ENCODE results near the gene TEX11.
"Not testable (repeated sequence)": the region's sequence is repeated elsewhere in the genome, so short reads cannot be mapped to it uniquely, and the experiment has no call there.

Gene TEX11

GRCh38 chrX:70908541-70908940 lies at the start of gene TEX11:
TEX11 (minus strand) TSS chrX:70908711; CDS start chrX:70907789, 922 bp downstream.
- no peak for DNase-seq (ENCODE audit: low read depth)

GRCh38 chrX:70954871-70955270 lies 46.4 kb upstream of the TEX11 start:
- DNase-seq (ENCODE audit: low read depth) = no peak

- no peak for DNase-seq (ENCODE audit: low read depth)
Observed at GRCh38 chrX:70924294-70924911, 15.9 kb upstream of the TEX11 start.

GRCh38 chrX:70922774-70923473 lies 14.4 kb upstream of the TEX11 start:
- no peak for DNase-seq (ENCODE audit: low read depth)

GRCh38 chrX:70921709-70922352 lies 13.3 kb upstream of the TEX11 start:
- no peak for DNase-seq (ENCODE audit: low read depth)

- DNase-seq (ENCODE audit: low read depth) = no peak
Observed at GRCh38 chrX:70916754-70917153, 8.2 kb upstream of the TEX11 start.

GRCh38 chrX:70907900-70908299 lies 611 bp downstream of the TEX11 start:
- DNase-seq (ENCODE audit: low read depth) = no peak

- no peak for DNase-seq (ENCODE audit: low read depth)
Observed at GRCh38 chrX:70901465-70901864, 7.0 kb downstream of the TEX11 start.

GRCh38 chrX:70890441-70890840 lies 18.1 kb downstream of the TEX11 start:
- DNase-seq (ENCODE audit: low read depth) = not testable (repeated sequence)

- DNase-seq (ENCODE audit: low read depth) = no peak
Observed at GRCh38 chrX:70878902-70879301, 29.6 kb downstream of the TEX11 start.

GRCh38 chrX:70852294-70852693 lies 56.2 kb downstream of the TEX11 start:
- DNase-seq (ENCODE audit: low read depth) = no peak

GRCh38 chrX:70844081-70844480 lies 64.4 kb downstream of the TEX11 start:
- not testable (repeated sequence) for DNase-seq (ENCODE audit: low read depth)

- DNase-seq (ENCODE audit: low read depth) = not testable (repeated sequence)
Observed at GRCh38 chrX:70843620-70844019, 64.9 kb downstream of the TEX11 start.

GRCh38 chrX:70834589-70834988 lies 73.9 kb downstream of the TEX11 start:
- no peak for DNase-seq (ENCODE audit: low read depth)

- no peak for DNase-seq (ENCODE audit: low read depth)
Observed at GRCh38 chrX:70826715-70827114, 81.8 kb downstream of the TEX11 start.

- no peak for DNase-seq (ENCODE audit: low read depth)
Observed at GRCh38 chrX:70825366-70825765, 83.1 kb downstream of the TEX11 start.

GRCh38 chrX:70808942-70809940 lies 99.3 kb downstream of the TEX11 start:
- DNase-seq (ENCODE audit: low read depth) = no peak

GRCh38 chrX:70806081-70806480 lies 102.4 kb downstream of the TEX11 start:
- no peak for DNase-seq (ENCODE audit: low read depth)

GRCh38 chrX:70796742-70797141 lies 111.8 kb downstream of the TEX11 start:
- not testable (repeated sequence) for DNase-seq (ENCODE audit: low read depth)

GRCh38 chrX:70774223-70774622 lies 134.3 kb downstream of the TEX11 start:
- DNase-seq (ENCODE audit: low read depth) = no peak

- no peak for DNase-seq (ENCODE audit: low read depth)
Observed at GRCh38 chrX:70769659-70770227, 138.8 kb downstream of the TEX11 start.

- DNase-seq (ENCODE audit: low read depth) = no peak
Observed at GRCh38 chrX:70762285-70762684, 146.2 kb downstream of the TEX11 start.
